Liver (tissue), 9 donors: ENCODE measurements around the gene AGPAT4. TPM values are rescaled to one million over a fixed set of nuclear protein-coding genes. Genes with fewer than 3 reads are reported as not detected.

ENCODE experiments used
- DNase-seq: peaks from one replicate; pipeline ENCODE4 v3.0.0-alpha.2; 2017; ENCODE audit warnings: low spot score
- H3K27ac ChIP-seq, 2 donors: one replicate each; pipeline ENCODE4 v1.7.0; 2013; ENCODE audit warnings: inconsistent platforms in 2 of 2, low read length in 2 of 2, control low read depth in 1 of 2, low read depth in 1 of 2, mild to moderate bottlenecking in 1 of 2
- H3K27me3 ChIP-seq, 4 donors: one replicate each; pipeline versions ENCODE4 v1.6.1 to v1.7.0; 2013; ENCODE audit warnings: low read length in 3 of 4, inconsistent platforms in 1 of 4, mild to moderate bottlenecking in 1 of 4, moderate library complexity in 1 of 4; ENCODE audit not compliant: control insufficient read depth in 4 of 4, insufficient read depth in 4 of 4
- H3K36me3 ChIP-seq, 4 donors: one replicate each; pipeline versions ENCODE4 v1.6.1 to v1.7.0; 2013; ENCODE audit warnings: low read length in 3 of 4, mild to moderate bottlenecking in 3 of 4, low read depth in 1 of 4, moderate library complexity in 1 of 4; ENCODE audit not compliant: control insufficient read depth in 4 of 4, insufficient read depth in 3 of 4
- H3K4me1 ChIP-seq, 4 donors: one replicate each; pipeline versions ENCODE4 v1.6.1 to v1.7.0; 2013; ENCODE audit warnings: low read length in 3 of 4, mild to moderate bottlenecking in 3 of 4, moderate library complexity in 1 of 4; ENCODE audit not compliant: control insufficient read depth in 4 of 4, insufficient read depth in 4 of 4
- H3K4me3 ChIP-seq, 3 donors: one replicate each; pipeline versions ENCODE4 v1.6.1 to v1.7.0; 2013; ENCODE audit warnings: low read length in 3 of 3, control low read depth in 1 of 3, low read depth in 1 of 3, mild to moderate bottlenecking in 1 of 3
- H3K9ac ChIP-seq, 2 donors: one replicate each; pipeline ENCODE4 v1.7.0; 2013; ENCODE audit warnings: low read length in 2 of 2, mild to moderate bottlenecking in 2 of 2, moderate library complexity in 2 of 2, control low read depth in 1 of 2, low read depth in 1 of 2
- H3K9me3 ChIP-seq, 4 donors: one replicate each; pipeline versions ENCODE4 v1.6.1 to v1.7.0; 2013; ENCODE audit warnings: low read length in 3 of 4; ENCODE audit not compliant: control insufficient read depth in 4 of 4
- EGR1 ChIP-seq, 2 donors: IDR thresholded peaks; 2 replicates each; pipeline ENCODE4 v1.6.1; 2016 to 2018; ENCODE audit warnings: antibody characterized with exemption in 2 of 2, low read depth in 2 of 2
- FOXA1 ChIP-seq: IDR thresholded peaks from 2 replicates; pipeline ENCODE4 v1.6.1; 2016; ENCODE audit warnings: antibody characterized with exemption
- FOXA2 ChIP-seq: IDR thresholded peaks from 2 replicates; pipeline ENCODE4 v1.6.1; 2016; ENCODE audit warnings: antibody characterized with exemption
- GABPA ChIP-seq, 2 donors: IDR thresholded peaks in 1 of 2; conservative IDR thresholded peaks in 1 of 2; 2 replicates each; pipeline ENCODE4 v1.6.1; 2016; ENCODE audit warnings: antibody characterized with exemption in 2 of 2, mild to moderate bottlenecking in 1 of 2, moderate library complexity in 1 of 2
- HNF4A ChIP-seq, 2 donors: conservative IDR thresholded peaks; 2 replicates each; pipeline ENCODE4 v1.6.1; 2016; ENCODE audit warnings: antibody characterized with exemption in 2 of 2, mild to moderate bottlenecking in 2 of 2
- HNF4G ChIP-seq: IDR thresholded peaks from 2 replicates; pipeline ENCODE4 v1.6.1; 2016; ENCODE audit warnings: antibody characterized with exemption
- JUND ChIP-seq, 2 donors: IDR thresholded peaks; 2 replicates each; pipeline ENCODE4 v1.6.1; 2016; ENCODE audit warnings: antibody characterized with exemption in 2 of 2
- NR2F2 ChIP-seq: IDR thresholded peaks from 2 replicates; pipeline ENCODE4 v1.6.1; 2016; ENCODE audit warnings: antibody characterized with exemption
- RAD21 ChIP-seq, 2 donors: IDR thresholded peaks; 2 replicates each; pipeline ENCODE4 v1.6.1; 2016; ENCODE audit warnings: antibody characterized with exemption in 2 of 2, mild to moderate bottlenecking in 2 of 2
- RXRA ChIP-seq, 2 donors: IDR thresholded peaks; 2 replicates each; pipeline ENCODE4 v1.6.1; 2017 to 2018; ENCODE audit warnings: antibody characterized with exemption in 2 of 2, mild to moderate bottlenecking in 1 of 2
- TAF1 ChIP-seq: conservative IDR thresholded peaks from 2 replicates; pipeline ENCODE4 v1.6.1; 2016; ENCODE audit warnings: antibody characterized with exemption, mild to moderate bottlenecking
- YY1 ChIP-seq: IDR thresholded peaks from 2 replicates; pipeline ENCODE4 v1.6.1; 2016; ENCODE audit warnings: antibody characterized with exemption, mild to moderate bottlenecking
- WGBS: extraction: QIAGEN DNeasy Blood & Tissue Kit; methylation state at CpG from one replicate; pipeline ENCODE4 v1.1.7; 2013; 5-methylcytosine and 5-hydroxymethylcytosine counted together
- polyA plus RNA-seq, 2 donors: library from polyadenylated mRNA; stranded (reverse) in 1 of 2; unstranded in 1 of 2; fragments of 200-250 nt in 1 of 2; fragments of >200 nt in 1 of 2; fragmentation: Nextera tagmentation in 1 of 2; extraction: Ambion mirVana in 1 of 2; gene quantifications; one replicate each; pipeline versions ENCODE4 v1.2.1 to v1.2.3, GENCODE V29; 2013 to 2015
- total RNA-seq, 2 donors: library from RNA; depleted of rRNA; stranded (reverse); fragments of >200 nt; gene quantifications; one replicate each; pipeline ENCODE4 v1.2.3, GENCODE V29; 2014
- TF ChIP-seq, protein P1 (sequence below): IDR thresholded peaks from 2 replicates; pipeline ENCODE4 v1.6.1; 2016; ENCODE audit warnings: antibody characterized with exemption
- TF ChIP-seq, protein P2 (sequence below): IDR thresholded peaks from 2 replicates; pipeline ENCODE4 v1.6.1; 2016; ENCODE audit warnings: antibody characterized with exemption
- TF ChIP-seq, protein P3 (sequence below): IDR thresholded peaks from 2 replicates; pipeline ENCODE4 v1.6.1; 2016; ENCODE audit warnings: antibody characterized with exemption
- TF ChIP-seq, protein P4 (sequence below): fragments of 150-350 bp; IDR thresholded peaks from 2 replicates; pipeline ENCODE4 v1.5.1; 2017; ENCODE audit warnings: improper control_type of control experiment, low read depth, low read length; ENCODE audit not compliant: missing input control
- TF ChIP-seq, protein P5 (sequence below): IDR thresholded peaks from 2 replicates; pipeline ENCODE4 v1.6.1; 2016; ENCODE audit warnings: antibody characterized with exemption, mild to moderate bottlenecking
- donor health status: healthy.
- donor health status: healthy.
- donor health status: healthy.
- donor health status: healthy.
- donor health status: healthy.

AGPAT4 gene
- total and polyA plus RNA-seq, 4 donors, result 0.44 to 17.5 (median 0.69) TPM

DNA sequence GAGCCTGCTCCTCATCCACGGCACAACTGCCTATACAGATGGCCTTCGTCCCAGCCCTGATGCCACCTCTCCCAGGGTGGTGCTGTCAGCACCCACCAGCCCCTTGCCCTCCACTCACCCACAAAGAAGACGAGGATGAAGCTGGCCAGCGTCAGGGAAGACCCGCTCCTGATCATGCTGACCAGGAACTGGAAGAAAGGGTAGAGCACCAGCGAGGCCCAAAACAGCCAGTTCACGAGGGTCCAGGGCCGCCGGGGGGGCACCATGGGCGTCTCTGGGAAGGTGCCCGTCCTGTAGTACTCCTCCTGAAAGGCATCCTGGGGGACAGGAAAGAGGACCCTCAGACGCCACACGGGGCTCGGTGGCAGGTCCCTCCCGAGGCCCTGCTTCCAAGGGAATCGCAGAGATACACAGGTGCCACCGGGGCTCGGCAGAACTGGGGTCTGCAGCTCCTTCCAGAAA is 134.5 kb downstream of the AGPAT4 start:
- WGBS, result 95% methylated on average over 18 of the region's 18 CpGs
- TF ChIP-seq FOXA2 (no peak), RXRA (IDR thresholded peaks at IDR 0.05) (no peak), TAF1 (no peak), HNF4A (conservative IDR thresholded peaks at IDR 0.05) (no peak), RAD21 (IDR thresholded peaks at IDR 0.05) (no peak), HNF4G (no peak), FOXA1 (no peak), NR2F2 (no peak), YY1 (no peak), GABPA (IDR thresholded peaks at IDR 0.05 in 1 of 2, conservative IDR thresholded peaks at IDR 0.05 in 1 of 2) (no peak)
- TF ChIP-seq, protein P1, sequence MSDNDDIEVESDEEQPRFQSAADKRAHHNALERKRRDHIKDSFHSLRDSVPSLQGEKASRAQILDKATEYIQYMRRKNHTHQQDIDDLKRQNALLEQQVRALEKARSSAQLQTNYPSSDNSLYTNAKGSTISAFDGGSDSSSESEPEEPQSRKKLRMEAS, result no peak
- TF ChIP-seq, protein P2, sequence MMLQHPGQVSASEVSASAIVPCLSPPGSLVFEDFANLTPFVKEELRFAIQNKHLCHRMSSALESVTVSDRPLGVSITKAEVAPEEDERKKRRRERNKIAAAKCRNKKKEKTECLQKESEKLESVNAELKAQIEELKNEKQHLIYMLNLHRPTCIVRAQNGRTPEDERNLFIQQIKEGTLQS, result no peak
- TF ChIP-seq, protein P3, sequence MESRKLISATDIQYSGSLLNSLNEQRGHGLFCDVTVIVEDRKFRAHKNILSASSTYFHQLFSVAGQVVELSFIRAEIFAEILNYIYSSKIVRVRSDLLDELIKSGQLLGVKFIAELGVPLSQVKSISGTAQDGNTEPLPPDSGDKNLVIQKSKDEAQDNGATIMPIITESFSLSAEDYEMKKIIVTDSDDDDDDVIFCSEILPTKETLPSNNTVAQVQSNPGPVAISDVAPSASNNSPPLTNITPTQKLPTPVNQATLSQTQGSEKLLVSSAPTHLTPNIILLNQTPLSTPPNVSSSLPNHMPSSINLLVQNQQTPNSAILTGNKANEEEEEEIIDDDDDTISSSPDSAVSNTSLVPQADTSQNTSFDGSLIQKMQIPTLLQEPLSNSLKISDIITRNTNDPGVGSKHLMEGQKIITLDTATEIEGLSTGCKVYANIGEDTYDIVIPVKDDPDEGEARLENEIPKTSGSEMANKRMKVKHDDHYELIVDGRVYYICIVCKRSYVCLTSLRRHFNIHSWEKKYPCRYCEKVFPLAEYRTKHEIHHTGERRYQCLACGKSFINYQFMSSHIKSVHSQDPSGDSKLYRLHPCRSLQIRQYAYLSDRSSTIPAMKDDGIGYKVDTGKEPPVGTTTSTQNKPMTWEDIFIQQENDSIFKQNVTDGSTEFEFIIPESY, result no peak
- TF ChIP-seq, protein P4, sequence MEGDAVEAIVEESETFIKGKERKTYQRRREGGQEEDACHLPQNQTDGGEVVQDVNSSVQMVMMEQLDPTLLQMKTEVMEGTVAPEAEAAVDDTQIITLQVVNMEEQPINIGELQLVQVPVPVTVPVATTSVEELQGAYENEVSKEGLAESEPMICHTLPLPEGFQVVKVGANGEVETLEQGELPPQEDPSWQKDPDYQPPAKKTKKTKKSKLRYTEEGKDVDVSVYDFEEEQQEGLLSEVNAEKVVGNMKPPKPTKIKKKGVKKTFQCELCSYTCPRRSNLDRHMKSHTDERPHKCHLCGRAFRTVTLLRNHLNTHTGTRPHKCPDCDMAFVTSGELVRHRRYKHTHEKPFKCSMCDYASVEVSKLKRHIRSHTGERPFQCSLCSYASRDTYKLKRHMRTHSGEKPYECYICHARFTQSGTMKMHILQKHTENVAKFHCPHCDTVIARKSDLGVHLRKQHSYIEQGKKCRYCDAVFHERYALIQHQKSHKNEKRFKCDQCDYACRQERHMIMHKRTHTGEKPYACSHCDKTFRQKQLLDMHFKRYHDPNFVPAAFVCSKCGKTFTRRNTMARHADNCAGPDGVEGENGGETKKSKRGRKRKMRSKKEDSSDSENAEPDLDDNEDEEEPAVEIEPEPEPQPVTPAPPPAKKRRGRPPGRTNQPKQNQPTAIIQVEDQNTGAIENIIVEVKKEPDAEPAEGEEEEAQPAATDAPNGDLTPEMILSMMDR, result no peak
- Histone ChIP-seq H3K27ac (no peak overlapping the region), H3K36me3 (no peaks in the 10 kb centered on the region), H3K9me3 (no peaks in the 10 kb centered on the region), H3K4me3 (no peak overlapping the region), H3K27me3 (no peaks in the 10 kb centered on the region), H3K4me1 (peaks cover 0 to 5% (median 0%) of the 10 kb centered on the region in 4 donors), H3K9ac (no peak overlapping the region)
- no peak for DNase-seq

DNA sequence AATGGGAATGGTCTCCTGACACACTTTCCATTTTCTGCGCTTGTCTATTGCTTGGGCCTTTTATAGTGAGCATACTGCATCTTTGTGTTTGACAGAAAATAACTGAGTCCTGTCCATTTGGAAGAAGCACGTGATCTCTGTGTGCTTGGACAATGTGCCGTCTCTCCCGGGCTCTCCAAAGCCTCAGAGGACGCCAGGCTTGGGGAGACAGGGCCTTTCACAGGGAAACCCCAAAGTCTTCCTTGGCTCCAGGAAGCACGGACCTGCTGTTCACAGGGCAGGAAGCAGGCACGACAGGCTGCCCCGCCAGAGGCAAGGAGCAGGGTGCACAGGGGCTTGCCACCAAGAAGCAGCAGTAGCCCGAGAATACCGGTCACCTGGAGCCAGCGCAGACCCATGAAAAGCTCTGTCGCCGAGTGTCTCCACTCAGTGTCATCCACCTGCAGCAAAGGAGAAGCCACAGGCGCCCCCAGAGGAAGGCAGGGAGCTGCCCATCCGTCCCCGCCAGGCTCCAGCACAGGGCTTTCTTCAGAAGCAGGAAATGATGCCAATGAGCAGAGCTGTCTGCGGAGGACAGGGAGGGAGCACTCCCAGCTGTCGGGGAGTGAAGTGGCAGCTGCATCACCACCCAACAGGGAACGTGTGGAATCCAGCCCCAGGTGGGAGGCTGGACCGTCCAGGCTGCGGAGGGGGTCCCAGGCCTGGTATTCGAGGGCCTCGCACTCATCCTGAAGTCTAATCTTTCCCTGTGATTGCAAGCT is 135.1 kb downstream of the AGPAT4 start:
- 95% methylated on average over 23 of the region's 23 CpGs for WGBS
- TF ChIP-seq NR2F2 (no peak), YY1 (no peak), GABPA (IDR thresholded peaks at IDR 0.05 in 1 of 2, conservative IDR thresholded peaks at IDR 0.05 in 1 of 2) (no peak), EGR1 (IDR thresholded peaks at IDR 0.05; ENCODE audit: low read depth in 2 of 2) (no peak), FOXA2 (no peak), JUND (IDR thresholded peaks at IDR 0.05) (no peak), FOXA1 (no peak)
- TF ChIP-seq, protein P4, result no peak
- TF ChIP-seq, protein P2, result no peak
- TF ChIP-seq, protein P5, sequence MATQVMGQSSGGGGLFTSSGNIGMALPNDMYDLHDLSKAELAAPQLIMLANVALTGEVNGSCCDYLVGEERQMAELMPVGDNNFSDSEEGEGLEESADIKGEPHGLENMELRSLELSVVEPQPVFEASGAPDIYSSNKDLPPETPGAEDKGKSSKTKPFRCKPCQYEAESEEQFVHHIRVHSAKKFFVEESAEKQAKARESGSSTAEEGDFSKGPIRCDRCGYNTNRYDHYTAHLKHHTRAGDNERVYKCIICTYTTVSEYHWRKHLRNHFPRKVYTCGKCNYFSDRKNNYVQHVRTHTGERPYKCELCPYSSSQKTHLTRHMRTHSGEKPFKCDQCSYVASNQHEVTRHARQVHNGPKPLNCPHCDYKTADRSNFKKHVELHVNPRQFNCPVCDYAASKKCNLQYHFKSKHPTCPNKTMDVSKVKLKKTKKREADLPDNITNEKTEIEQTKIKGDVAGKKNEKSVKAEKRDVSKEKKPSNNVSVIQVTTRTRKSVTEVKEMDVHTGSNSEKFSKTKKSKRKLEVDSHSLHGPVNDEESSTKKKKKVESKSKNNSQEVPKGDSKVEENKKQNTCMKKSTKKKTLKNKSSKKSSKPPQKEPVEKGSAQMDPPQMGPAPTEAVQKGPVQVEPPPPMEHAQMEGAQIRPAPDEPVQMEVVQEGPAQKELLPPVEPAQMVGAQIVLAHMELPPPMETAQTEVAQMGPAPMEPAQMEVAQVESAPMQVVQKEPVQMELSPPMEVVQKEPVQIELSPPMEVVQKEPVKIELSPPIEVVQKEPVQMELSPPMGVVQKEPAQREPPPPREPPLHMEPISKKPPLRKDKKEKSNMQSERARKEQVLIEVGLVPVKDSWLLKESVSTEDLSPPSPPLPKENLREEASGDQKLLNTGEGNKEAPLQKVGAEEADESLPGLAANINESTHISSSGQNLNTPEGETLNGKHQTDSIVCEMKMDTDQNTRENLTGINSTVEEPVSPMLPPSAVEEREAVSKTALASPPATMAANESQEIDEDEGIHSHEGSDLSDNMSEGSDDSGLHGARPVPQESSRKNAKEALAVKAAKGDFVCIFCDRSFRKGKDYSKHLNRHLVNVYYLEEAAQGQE, result no peak
- TF ChIP-seq, protein P1, result no peak
- TF ChIP-seq, protein P3, result no peak

More for the DNA sequence above, 135.1 kb downstream of the AGPAT4 start:
- no peak for DNase-seq
- Histone ChIP-seq H3K36me3 (no peaks in the 10 kb centered on the region), H3K9ac (no peak overlapping the region), H3K4me1 (peaks cover 0 to 5% (median 0%) of the 10 kb centered on the region in 4 donors), H3K4me3 (no peak overlapping the region), H3K27ac (no peak overlapping the region), H3K9me3 (no peaks in the 10 kb centered on the region), H3K27me3 (no peaks in the 10 kb centered on the region)
